ENCODE measurements around the gene SCNN1G. TPM values are rescaled to one million over a fixed set of nuclear protein-coding genes. Genes with fewer than 3 reads are reported as not detected.

SCNN1G gene
- total and polyA plus RNA-seq, 9 of the 15 experiments (the other 6 are each of a cell fraction or from before 2014, with no cell fraction given) = not detected

- no peak overlapping the region for H3K4me3 ChIP-seq
- no peak for DNase-seq (ENCODE audit: extremely low read depth in 1 of 4, low spot score in 3 of 4)
- H3K9me1 ChIP-seq (ENCODE audit: control insufficient read depth, insufficient read depth, low read length) = no peaks in the 10 kb centered on the region
- peaks cover 5 to 18% of the 10 kb centered on the region in 2 experiments; a peak in 2 of 5 replicates for H3K27me3 ChIP-seq (ENCODE audit: control insufficient read depth in 2 of 2, insufficient read depth in 2 of 2, low read length in 2 of 2)
- H2AFZ ChIP-seq (ENCODE audit: low read depth, low read length) = no peak overlapping the region
- no peaks in the 10 kb centered on the region for H4K20me1 ChIP-seq (replicated peaks; ENCODE audit: control insufficient read depth, insufficient read depth, low read length)
- intact Hi-C loops (cut with micrococcal nuclease) = no loop called here
- no peak overlapping the region for H3K4me2 ChIP-seq (ENCODE audit: insufficient read depth, low read length)
- no peak for FAIRE-seq
- BruUV-seq (replicated peaks) = no TSS peak
- no peaks in the 10 kb centered on the region for H3K36me3 ChIP-seq (ENCODE audit: control insufficient read depth, insufficient read depth, low read length)
- H3K79me2 ChIP-seq (ENCODE audit: control insufficient read depth, insufficient read depth, low read length) = no peaks in the 10 kb centered on the region
- in situ Hi-C loops (cut with MboI) = no loop called here
- H3K27ac ChIP-seq (ENCODE audit: extremely low read depth, low read depth, low read length) = no peak overlapping the region
- no peak overlapping the region for H3K9ac ChIP-seq (ENCODE audit: insufficient read depth in 1 of 2, low read depth in 2 of 2, low read length in 2 of 2)
- TF ChIP-seq MBD2 (IDR thresholded peaks at IDR 0.05; ENCODE audit: borderline replicate concordance, low read depth) (no peak), NFE2 (IDR thresholded peaks at IDR 0.05; ENCODE audit: low read depth) (0 out of 2 replicates have a peak, but pooled peaks have one; percentile 7)
- H3K9me3 ChIP-seq (replicated peaks; ENCODE audit: control insufficient read depth, insufficient read depth, low read depth, low read length) = no peaks in the 10 kb centered on the region
- H3K4me1 ChIP-seq (replicated peaks in 1 of 2; ENCODE audit: control insufficient read depth in 2 of 2, insufficient read depth in 2 of 2, low read length in 2 of 2) = no peaks in the 10 kb centered on the region; a peak in 1 of 5 replicates
- ChIA-PET POLR2A (interaction anchor here (0.5 to 1.9 kb wide), 2 partner anchors 10 to 89 kb away, joined by 3 to 4 read pairs; no protein-coding TSS in a partner anchor), CTCF (ENCODE audit: low intra/inter-chr PET ratio) (no interaction called here)
- no peak for ATAC-seq
Measured at GRCh38 chr16:23222929-23223328, 40.4 kb downstream of the SCNN1G start.

GRCh38 chr16:23223368-23223767 lies 40.8 kb downstream of the SCNN1G start:
- in situ Hi-C loops (cut with MboI) (no loop called here), intact Hi-C loops (cut with micrococcal nuclease) (no loop called here)
- no peaks in the 10 kb centered on the region for H3K36me3 ChIP-seq (ENCODE audit: control insufficient read depth, insufficient read depth, low read length)
- no peaks in the 10 kb centered on the region; a peak in 1 of 5 replicates for H3K4me1 ChIP-seq (replicated peaks in 1 of 2; ENCODE audit: control insufficient read depth in 2 of 2, insufficient read depth in 2 of 2, low read length in 2 of 2)
- no peaks in the 10 kb centered on the region for H3K9me1 ChIP-seq (ENCODE audit: control insufficient read depth, insufficient read depth, low read length)
- no peak for TF ChIP-seq COPS2 (conservative IDR thresholded peaks at IDR 0.05)
- no peak for TF ChIP-seq CHAMP1 (IDR thresholded peaks at IDR 0.05)
- no peak for TF ChIP-seq KLF1 (tag; IDR thresholded peaks at IDR 0.05)
- TF ChIP-seq GATA2 (CRISPR knock-in tag; IDR thresholded peaks at IDR 0.05) = no peak
- no peak for TF ChIP-seq IRF1 (CRISPR knock-in tag; IDR thresholded peaks at IDR 0.05; ENCODE audit: borderline replicate concordance)
- TF ChIP-seq NFYB (IDR thresholded peaks at IDR 0.05; ENCODE audit: extremely low read depth, insufficient read length) = no peak
- no peak for TF ChIP-seq SMC3 (conservative IDR thresholded peaks at IDR 0.05; ENCODE audit: insufficient read depth, low read depth, low read length)
- no peak for TF ChIP-seq ZNF639 (CRISPR knock-in tag; conservative IDR thresholded peaks at IDR 0.05 in 1 of 2, IDR thresholded peaks at IDR 0.05 in 1 of 2)
- TF ChIP-seq ETV1 (tag; conservative IDR thresholded peaks at IDR 0.05; ENCODE audit: low read depth) = no peak
- FAIRE-seq (no peak), DNase-seq (ENCODE audit: extremely low read depth in 1 of 4, low spot score in 3 of 4) (no peak), ATAC-seq (no peak)
- H3K79me2 ChIP-seq (ENCODE audit: control insufficient read depth, insufficient read depth, low read length) = no peaks in the 10 kb centered on the region
- H3K9ac ChIP-seq (ENCODE audit: insufficient read depth in 1 of 2, low read depth in 2 of 2, low read length in 2 of 2) = no peak overlapping the region
- CTCF ChIA-PET (ENCODE audit: low intra/inter-chr PET ratio) = no interaction called here
- BruUV-seq (replicated peaks) = no TSS peak
- POLR2A ChIA-PET = interaction anchor here (1.9 kb wide), 1 partner anchor 11 kb away, joined by 4 read pairs; no protein-coding TSS in a partner anchor
- H3K27me3 ChIP-seq (ENCODE audit: control insufficient read depth in 2 of 2, insufficient read depth in 2 of 2, low read length in 2 of 2) = peaks cover 8 to 22% of the 10 kb centered on the region in 2 experiments; a peak in 2 of 5 replicates
- no peaks in the 10 kb centered on the region for H3K9me3 ChIP-seq (replicated peaks; ENCODE audit: control insufficient read depth, insufficient read depth, low read depth, low read length)
- no peak overlapping the region for H3K4me3 ChIP-seq
- H3K27ac ChIP-seq (ENCODE audit: extremely low read depth, low read depth, low read length) = no peak overlapping the region
- no peak overlapping the region for H2AFZ ChIP-seq (ENCODE audit: low read depth, low read length)
- no peak overlapping the region for H3K4me2 ChIP-seq (ENCODE audit: insufficient read depth, low read length)
- WGBS (ENCODE audit: insufficient coverage, low coverage, missing lambda C conversion rate) = 0% methylated on average over 8 of the region's 8 CpGs
- H4K20me1 ChIP-seq (replicated peaks; ENCODE audit: control insufficient read depth, insufficient read depth, low read length) = no peaks in the 10 kb centered on the region
